Vagina (tissue), 2 donors: ENCODE results near the gene BCR. TPM values are rescaled to one million over a fixed set of nuclear protein-coding genes. Genes with fewer than 3 reads are reported as not detected.

ENCODE experiments used
- DNase-seq, 2 donors: peaks; one replicate each; pipeline ENCODE4 v3.0.0-alpha.2; 2017; ENCODE audit errors: extremely low spot score in 2 of 2
- H3K27ac ChIP-seq: fragments of 200-600 bp; sonication (generic); one replicate; pipeline ENCODE4 v1.5.1; 2019
- H3K27me3 ChIP-seq: fragments of 200-600 bp; sonication (generic); one replicate; pipeline ENCODE4 v1.5.1; 2019
- H3K36me3 ChIP-seq, 2 donors: fragments of 200-600 bp; sonication (generic); one replicate each; pipeline ENCODE4 v1.5.1; 2017 to 2019
- H3K4me1 ChIP-seq: fragments of 200-600 bp; sonication (generic); one replicate; pipeline ENCODE4 v1.5.1; 2019
- H3K4me3 ChIP-seq, 2 donors: fragments of 200-600 bp; sonication (generic); 1 replicate in 1 of 2; 2 replicates in 1 of 2; pipeline ENCODE4 v1.5.1; 2016 to 2019
- H3K9me3 ChIP-seq: fragments of 200-600 bp; sonication (generic); one replicate; pipeline ENCODE4 v1.5.1; 2019
- CTCF ChIP-seq, 3 experiments: fragments of 450-650 bp in 2 of 3; fragments of 200-600 bp in 1 of 3; sonication (generic) in 1 of 3; IDR thresholded peaks; one replicate each; pipeline ENCODE4 v1.5.1; 2017 to 2019; ENCODE audit warnings: antibody characterized with exemption in 3 of 3, mild to moderate bottlenecking in 2 of 3, moderate library complexity in 2 of 3
- POLR2A ChIP-seq, 2 donors: fragments of 450-650 bp; IDR thresholded peaks; one replicate each; pipeline ENCODE4 v1.6.1; 2017; ENCODE audit warnings: antibody characterized with exemption in 2 of 2, mild to moderate bottlenecking in 2 of 2, moderate library complexity in 2 of 2
- POLR2AphosphoS5 ChIP-seq, 2 donors: sonication (generic); formaldehyde crosslinking; IDR thresholded peaks; one replicate each; pipeline ENCODE4 v1.9.0; 2017; ENCODE audit warnings: antibody characterized with exemption in 2 of 2, mild to moderate bottlenecking in 2 of 2, low read depth in 1 of 2; ENCODE audit not compliant: insufficient read depth in 1 of 2
- intact Hi-C: fragments of 100-400 bp; cut with DNase I; formaldehyde crosslinking; loops from one replicate; pipeline ENCODE4 v1.15.1; 2023
- total RNA-seq: library from RNA; depleted of rRNA; stranded (reverse); fragments of >200 nt; gene quantifications from one replicate; pipeline ENCODE4 v1.2.3, GENCODE V29; 2016

BCR gene
- total RNA-seq, 1 donor from 2014 or later: 52.5 TPM

- Histone ChIP-seq H3K4me3 (no peak overlapping the region), H3K4me1 (peaks cover 20% of the 10 kb centered on the region), H3K27me3 (no peaks in the 10 kb centered on the region), H3K9me3 (no peaks in the 10 kb centered on the region), H3K36me3 (no peaks in the 10 kb centered on the region), H3K27ac (no peak overlapping the region)
- no peak for TF ChIP-seq POLR2AphosphoS5 (IDR thresholded peaks at IDR 0.05; ENCODE audit: insufficient read depth in 1 of 2, low read depth in 1 of 2)
- no peak for TF ChIP-seq CTCF (IDR thresholded peaks at IDR 0.05)
- no peak for TF ChIP-seq POLR2A (IDR thresholded peaks at IDR 0.05)
- DNase-seq: no peak
- intact Hi-C loops: no loop called here
These were observed 25.2 kb downstream of the BCR start for GRCh38 chr22:23205339-23206049.

- no peak overlapping the region for H3K4me3 ChIP-seq
- no peak for TF ChIP-seq POLR2AphosphoS5 (IDR thresholded peaks at IDR 0.05; ENCODE audit: insufficient read depth in 1 of 2, low read depth in 1 of 2)
- TF ChIP-seq POLR2A (IDR thresholded peaks at IDR 0.05): no peak
- DNase-seq: no peak
- intact Hi-C loops: no loop called here
- no peaks in the 10 kb centered on the region for H3K36me3 ChIP-seq
- H3K9me3 ChIP-seq: no peaks in the 10 kb centered on the region
- H3K27ac ChIP-seq: no peak overlapping the region
- H3K4me1 ChIP-seq: peaks cover 20% of the 10 kb centered on the region
- H3K27me3 ChIP-seq: no peaks in the 10 kb centered on the region
These were observed 26.6 kb downstream of the BCR start for GRCh38 chr22:23206915-23207314.

DNA sequence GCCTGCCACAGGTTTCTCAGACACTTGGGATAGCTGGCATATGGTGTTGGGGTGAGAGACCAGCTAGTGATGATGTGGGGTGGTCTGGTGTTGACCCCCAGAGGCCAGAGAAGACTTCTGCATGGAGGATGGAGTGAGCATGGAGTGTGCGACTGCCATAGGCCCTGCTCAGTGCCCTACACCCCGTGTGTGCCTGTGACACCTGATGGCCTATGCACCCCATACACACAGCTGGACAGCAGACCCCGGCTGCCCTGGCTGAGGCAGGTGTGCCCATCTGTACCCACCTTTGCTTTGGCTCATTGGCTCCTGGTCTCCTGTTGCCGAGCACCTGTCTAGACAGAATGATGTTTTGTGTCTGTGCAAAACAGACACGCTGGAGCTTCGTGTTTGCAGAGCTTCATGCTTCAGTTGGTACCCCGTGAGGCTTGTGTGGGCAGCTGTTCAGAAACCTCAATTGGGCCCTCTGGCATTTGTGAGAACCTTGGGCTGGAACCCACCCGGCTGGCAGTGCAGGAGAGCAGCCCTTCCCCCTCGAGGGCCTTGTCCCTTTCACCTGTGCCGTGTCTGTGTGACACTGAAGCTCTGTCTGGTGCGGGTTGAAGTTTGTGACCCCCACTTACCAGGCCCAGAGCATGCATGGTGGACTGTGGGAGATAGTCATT is 27.6 kb downstream of the BCR start:
- Histone ChIP-seq H3K4me3 (no peak overlapping the region), H3K4me1 (peaks cover 26% of the 10 kb centered on the region), H3K27me3 (no peaks in the 10 kb centered on the region), H3K27ac (no peak overlapping the region), H3K9me3 (no peaks in the 10 kb centered on the region), H3K36me3 (no peaks in the 10 kb centered on the region)
- TF ChIP-seq CTCF (IDR thresholded peaks at IDR 0.05) (no peak), POLR2AphosphoS5 (IDR thresholded peaks at IDR 0.05; ENCODE audit: insufficient read depth in 1 of 2, low read depth in 1 of 2) (no peak), POLR2A (IDR thresholded peaks at IDR 0.05) (no peak)
- intact Hi-C loops: no loop called here
- no peak for DNase-seq

DNA sequence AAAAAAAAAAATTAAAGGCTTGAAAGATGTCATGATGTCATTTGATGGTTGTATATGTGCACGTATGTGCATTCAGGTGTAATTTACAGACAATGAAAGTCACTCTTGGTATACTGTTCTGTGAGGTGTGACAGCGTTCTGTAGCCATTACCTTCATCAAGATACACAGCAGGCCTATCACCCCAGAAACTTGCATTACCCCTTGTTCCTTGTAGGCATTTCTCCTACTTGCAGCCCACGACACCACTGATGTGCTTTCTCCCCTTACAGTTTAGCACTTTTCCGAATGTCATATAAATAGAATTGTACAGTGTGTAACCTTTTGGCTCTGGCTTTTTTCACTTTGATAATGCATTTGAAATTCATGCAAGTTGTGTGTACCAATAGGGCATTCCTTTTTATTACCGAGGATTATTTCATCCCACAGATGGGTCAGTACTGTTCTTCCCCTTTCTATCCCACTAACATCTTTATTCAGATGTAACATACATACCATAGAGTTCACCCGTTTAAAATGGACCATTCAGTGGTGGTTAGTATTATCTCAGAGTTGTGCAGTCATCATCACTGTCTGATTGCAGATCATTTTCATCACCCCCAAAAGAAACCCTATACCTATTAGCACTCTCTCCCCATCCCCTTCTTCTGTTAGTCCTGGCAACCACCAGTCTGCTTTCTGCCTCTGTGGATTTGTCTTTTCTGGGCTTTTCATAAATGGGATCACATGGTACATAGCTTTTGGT is 30.3 kb downstream of the BCR start:
- intact Hi-C loops: no loop called here
- Histone ChIP-seq H3K9me3 (no peaks in the 10 kb centered on the region), H3K4me1 (peaks cover 30% of the 10 kb centered on the region), H3K27ac (no peak overlapping the region), H3K27me3 (no peaks in the 10 kb centered on the region), H3K36me3 (no peaks in the 10 kb centered on the region), H3K4me3 (no peak overlapping the region)
- no peak for TF ChIP-seq POLR2AphosphoS5 (IDR thresholded peaks at IDR 0.05; ENCODE audit: insufficient read depth in 1 of 2, low read depth in 1 of 2)
- TF ChIP-seq CTCF (IDR thresholded peaks at IDR 0.05): no peak
- no peak for TF ChIP-seq POLR2A (IDR thresholded peaks at IDR 0.05)
- DNase-seq: no peak

- no peaks in the 10 kb centered on the region for H3K9me3 ChIP-seq
- intact Hi-C loops: no loop called here
- no peak overlapping the region for H3K27ac ChIP-seq
- DNase-seq: no peak
- H3K27me3 ChIP-seq: no peaks in the 10 kb centered on the region
- TF ChIP-seq POLR2A (IDR thresholded peaks at IDR 0.05) (no peak), POLR2AphosphoS5 (IDR thresholded peaks at IDR 0.05; ENCODE audit: insufficient read depth in 1 of 2, low read depth in 1 of 2) (no peak), CTCF (IDR thresholded peaks at IDR 0.05) (no peak)
- no peaks in the 10 kb centered on the region for H3K36me3 ChIP-seq
- H3K4me3 ChIP-seq: no peak overlapping the region
- peaks cover 29% of the 10 kb centered on the region for H3K4me1 ChIP-seq
These were observed 31.3 kb downstream of the BCR start for GRCh38 chr22:23211622-23212021.
